ENCODE results near the gene CRIP2. TPM values are rescaled to one million over a fixed set of nuclear protein-coding genes. Genes with fewer than 3 reads are reported as not detected.

CRIP2 gene
- total RNA-seq, 6 experiments from 2014 or later, result 11.2 to 50.0 (median 27.5) TPM

- Histone ChIP-seq H3K4me1 (peaks cover 0 to 40% (median 24%) of the 10 kb centered on the region in 4 donors), H3K4me3 (no peak overlapping the region), H3K9me3 (no peaks in the 10 kb centered on the region), H3K36me3 (no peaks in the 10 kb centered on the region), H3K27ac (no peak overlapping the region), H3K27me3 (no peaks in the 10 kb centered on the region)
- intact Hi-C loops (cut with DNase I), result no loop called here
- 56% methylated on average over 12 of the region's 15 CpGs for WGBS (ENCODE audit: insufficient coverage, low coverage, low lambda C conversion rate, missing lambda C conversion rate)
- no peak for ATAC-seq
- no peak for DNase-seq
- TF ChIP-seq POLR2A (IDR thresholded peaks at IDR 0.05), result no peak
- no peak for TF ChIP-seq CTCF (IDR thresholded peaks at IDR 0.05)
Observed at GRCh38 chr14:105480199-105480746, 5.7 kb downstream of the CRIP2 start.

- H3K4me1 ChIP-seq, result peaks cover 0 to 32% (median 20%) of the 10 kb centered on the region in 4 donors
- peak; percentile 96 to 99 (median 99) for TF ChIP-seq CTCF (IDR thresholded peaks at IDR 0.05)
- TF ChIP-seq POLR2A (IDR thresholded peaks at IDR 0.05), result no peak
- H3K27ac ChIP-seq, result peak overlapping the region; percentile 67 to 89 (median 72)
- no peaks in the 10 kb centered on the region for H3K36me3 ChIP-seq
- peak overlapping the region; percentile 18 to 23 (median 19) for H3K4me3 ChIP-seq
- no peaks in the 10 kb centered on the region for H3K9me3 ChIP-seq
- ATAC-seq (peak; percentile 69 to 75 (median 72)), DNase-seq (peak; percentile 86 to 87 (median 87))
- H3K27me3 ChIP-seq, result no peaks in the 10 kb centered on the region
- 0% methylated on average over 4 of the region's 35 CpGs for WGBS (ENCODE audit: insufficient coverage, low coverage, low lambda C conversion rate, missing lambda C conversion rate)
- intact Hi-C loops (cut with DNase I), result no loop called here
Observed at GRCh38 chr14:105480807-105481801, 6.5 kb downstream of the CRIP2 start.

- intact Hi-C loops (cut with DNase I), result no loop called here
Observed at GRCh38 chr14:105481886-105482457, 7.4 kb downstream of the CRIP2 start.

More at GRCh38 chr14:105481886-105482457, 7.4 kb downstream of the CRIP2 start:
- H3K9me3 ChIP-seq, result no peaks in the 10 kb centered on the region
- DNase-seq (peak; percentile 94 to 95 (median 95)), ATAC-seq (peak; percentile 60 to 77 (median 70))
- no peaks in the 10 kb centered on the region for H3K36me3 ChIP-seq
- 0% methylated on average over 2 of the region's 18 CpGs for WGBS (ENCODE audit: insufficient coverage, low coverage, low lambda C conversion rate, missing lambda C conversion rate)
- TF ChIP-seq CTCF (IDR thresholded peaks at IDR 0.05) (peak; percentile 13 to 33 (median 20)), POLR2A (IDR thresholded peaks at IDR 0.05) (no peak)
- H3K4me1 ChIP-seq, result peaks cover 0 to 23% (median 14%) of the 10 kb centered on the region in 4 donors
- no peaks in the 10 kb centered on the region for H3K27me3 ChIP-seq
- peak overlapping the region; percentile 67 to 89 (median 72) for H3K27ac ChIP-seq
- no peak overlapping the region for H3K4me3 ChIP-seq

Data from right lobe of liver (tissue), 6 donors.